HG02588 (cell line): ENCODE measurements around the gene CSNK1A1L.

ENCODE experiments used
- ATAC-seq: cut with Tn5 transposase; IDR thresholded peaks from one replicate; pipeline ENCODE4 v1.9.1; 2021; ENCODE audit warnings: mild to moderate bottlenecking, moderate library complexity; ENCODE audit not compliant: unreplicated experiment

CSNK1A1L gene

DNA sequence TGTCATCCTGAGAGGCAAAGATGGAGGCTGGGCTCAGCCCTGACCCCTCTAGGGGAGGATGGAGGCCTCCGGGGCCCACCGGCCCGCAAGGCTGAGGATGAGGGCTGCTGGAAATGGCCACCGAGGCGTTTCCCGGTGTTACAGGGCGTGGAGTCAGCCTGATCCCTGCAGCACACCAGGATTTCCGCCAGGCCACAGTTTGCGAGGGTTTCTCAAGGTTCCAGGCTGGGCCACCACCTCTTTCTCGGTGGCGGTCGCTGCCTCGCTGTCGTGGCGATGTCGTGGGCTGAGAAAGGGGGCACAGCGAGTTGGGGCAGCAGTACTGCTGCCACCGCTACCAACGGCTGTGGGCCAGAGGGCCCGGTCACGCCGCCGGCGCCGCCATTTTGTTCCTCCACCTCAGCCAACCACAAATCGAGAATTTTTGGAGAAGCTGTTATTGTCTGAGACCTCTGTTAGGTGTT lies at the start of gene CSNK1A1L:
Gene CSNK1A1L, minus strand, starts transcription at position 414 of the 464 bp plus-strand sequence. Its CDS starts 408 bp downstream, at position 6.
- ATAC-seq: no peak

DNA sequence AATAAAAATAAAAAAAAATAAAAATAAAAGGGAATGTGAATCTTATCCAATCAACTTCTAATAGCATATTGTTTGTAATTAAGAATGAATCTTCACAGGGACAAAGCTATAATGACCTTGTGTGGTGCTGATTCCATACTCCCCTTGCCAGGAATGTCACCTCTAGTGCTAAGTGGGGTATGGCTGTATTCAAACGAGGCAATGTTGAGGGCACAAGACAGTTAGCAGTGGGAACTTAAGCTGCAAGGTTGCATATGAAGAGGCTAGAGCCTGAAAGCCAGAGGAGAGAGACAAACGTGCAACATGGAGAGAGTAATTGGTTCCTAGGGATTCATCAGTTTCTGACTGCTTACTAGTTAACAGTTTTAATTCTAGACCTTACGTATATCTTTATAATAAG lies 43.9 kb upstream of the CSNK1A1L start:
- no peak for ATAC-seq

DNA sequence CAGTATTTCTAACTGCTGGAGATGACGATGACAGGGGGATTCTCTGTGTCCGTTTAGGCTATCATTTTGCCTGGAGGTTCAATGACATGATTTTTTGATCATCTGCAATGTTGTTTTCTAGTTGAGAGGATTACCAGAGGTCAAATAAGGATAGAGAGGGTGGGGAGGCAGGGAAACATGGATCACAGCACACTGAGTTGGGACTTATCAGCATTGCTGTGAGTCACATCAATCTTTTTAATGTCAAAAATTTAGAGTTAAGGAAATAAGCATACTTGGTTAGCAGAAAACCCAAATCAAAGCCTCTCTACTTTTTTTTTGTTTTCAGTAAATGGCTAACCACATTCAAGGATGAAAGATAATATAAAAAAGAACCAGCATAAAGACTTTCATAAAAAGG lies 43.0 kb upstream of the CSNK1A1L start:
- ATAC-seq: no peak

GRCh38 chr13:37144661-37145060 lies 39.2 kb upstream of the CSNK1A1L start:
- ATAC-seq: no peak

GRCh38 chr13:37143911-37144310 lies 38.4 kb upstream of the CSNK1A1L start:
- no peak for ATAC-seq

GRCh38 chr13:37142877-37143276 lies 37.4 kb upstream of the CSNK1A1L start:
- ATAC-seq: no peak

DNA sequence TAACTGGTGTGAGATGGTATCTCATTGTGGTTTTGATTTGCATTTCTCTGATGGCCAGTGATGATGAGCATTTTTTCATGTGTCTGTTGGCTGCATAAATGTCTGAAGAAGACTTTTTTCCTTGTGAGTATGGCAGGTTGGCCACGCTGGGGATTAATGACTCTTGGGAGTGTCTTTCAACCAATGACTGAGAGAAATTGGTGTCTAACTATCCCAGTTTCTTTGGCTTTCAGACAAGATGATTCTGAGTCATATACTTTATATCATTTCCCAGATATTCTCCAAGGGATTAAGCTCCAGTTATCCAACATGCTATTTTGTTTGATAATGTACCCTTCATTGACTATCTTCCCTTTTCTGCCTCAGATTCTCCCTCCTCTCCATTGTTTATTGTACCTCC lies 35.5 kb upstream of the CSNK1A1L start:
- ATAC-seq: no peak

DNA sequence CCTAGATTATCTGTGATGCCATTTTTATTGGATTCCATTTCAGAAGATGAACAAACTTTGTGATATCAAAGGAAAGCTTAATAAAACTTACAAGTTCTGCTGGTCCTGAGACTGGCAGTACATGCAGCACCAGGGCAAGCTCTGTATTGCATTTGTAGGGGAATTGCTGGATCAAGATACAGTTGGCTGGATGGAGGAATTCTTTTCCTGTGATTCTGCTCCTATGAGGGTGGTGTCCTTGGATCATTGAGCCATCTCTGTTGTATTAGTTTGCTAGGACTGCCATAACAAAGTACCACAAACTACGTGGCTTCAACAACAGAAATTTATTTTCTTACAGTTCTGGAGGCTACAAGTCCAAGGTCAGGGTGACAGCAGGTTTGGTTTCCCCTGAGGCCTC lies 33.9 kb upstream of the CSNK1A1L start:
- no peak for ATAC-seq

DNA sequence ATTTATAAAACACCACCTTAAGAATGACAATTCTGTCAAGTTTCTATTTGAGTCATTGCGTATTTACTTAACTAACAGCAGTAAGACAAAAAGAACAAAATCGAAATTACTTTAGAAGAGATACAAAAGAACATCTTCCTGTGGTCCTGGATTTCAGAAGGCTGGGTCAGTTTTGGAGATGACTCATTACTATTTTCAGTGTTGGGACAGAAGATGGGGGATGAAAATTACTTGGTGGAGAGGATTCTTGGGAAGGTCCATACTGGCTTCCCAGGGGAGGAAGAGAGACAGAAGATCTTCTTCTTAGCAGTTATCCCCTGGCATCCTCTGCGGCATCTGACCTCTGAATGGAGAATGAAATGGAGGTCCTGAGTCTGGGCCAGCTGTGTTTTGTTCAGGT lies 33.5 kb upstream of the CSNK1A1L start:
- no peak for ATAC-seq

GRCh38 chr13:37138169-37138568 lies 32.7 kb upstream of the CSNK1A1L start:
- ATAC-seq: no peak

GRCh38 chr13:37136633-37137032 lies 31.2 kb upstream of the CSNK1A1L start:
- no peak for ATAC-seq

DNA sequence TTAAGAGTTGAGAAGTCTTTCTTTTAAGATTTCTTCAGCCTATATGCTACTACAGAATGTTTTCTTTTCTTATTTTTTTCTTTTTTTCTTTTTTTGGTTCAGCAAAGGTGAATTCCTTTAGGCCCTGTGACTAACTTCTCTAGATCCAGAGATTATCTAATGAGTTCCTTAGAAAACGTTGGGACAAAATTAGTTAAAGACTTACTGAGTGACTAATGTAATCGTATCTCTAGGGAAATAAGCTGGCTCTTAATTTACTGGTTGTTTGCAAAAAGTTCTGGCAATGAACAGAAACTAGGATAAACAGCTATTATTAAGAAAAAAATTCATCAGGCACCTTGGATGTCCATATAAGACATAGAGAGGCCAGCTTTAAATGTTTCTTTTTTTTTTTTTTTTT lies 30.7 kb upstream of the CSNK1A1L start:
- no peak for ATAC-seq

GRCh38 chr13:37134411-37135041 lies 29.1 kb upstream of the CSNK1A1L start:
- no peak for ATAC-seq

- ATAC-seq: no peak
Measured at GRCh38 chr13:37132211-37132610, 26.7 kb upstream of the CSNK1A1L start.

DNA sequence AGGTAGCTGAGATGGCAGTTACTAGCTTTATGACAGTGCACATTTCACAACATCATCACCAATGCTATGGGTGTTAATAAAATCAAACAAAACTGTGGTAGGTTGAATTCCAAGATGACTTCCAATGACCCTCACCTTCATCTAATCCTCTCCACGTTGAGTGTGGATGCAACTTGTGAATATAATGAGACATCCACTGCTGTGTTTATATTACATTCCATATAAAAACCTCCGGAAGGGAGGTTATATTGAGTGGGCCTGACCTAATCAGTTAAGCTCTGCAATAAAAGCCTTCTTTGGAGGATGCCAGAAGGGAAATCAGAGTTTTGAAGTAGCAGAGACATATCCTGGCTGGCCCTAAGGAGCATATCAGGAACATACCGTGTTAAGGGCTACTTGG lies 25.6 kb upstream of the CSNK1A1L start:
- ATAC-seq: no peak

- ATAC-seq: no peak
Measured at GRCh38 chr13:37129866-37130265, 24.4 kb upstream of the CSNK1A1L start.

- ATAC-seq: no peak
Measured at GRCh38 chr13:37127691-37128241, 22.3 kb upstream of the CSNK1A1L start.

- no peak for ATAC-seq
Measured at GRCh38 chr13:37123337-37123736, 17.9 kb upstream of the CSNK1A1L start.

GRCh38 chr13:37118016-37118415 lies 12.6 kb upstream of the CSNK1A1L start:
- ATAC-seq: no peak

GRCh38 chr13:37114250-37114649 lies 8.8 kb upstream of the CSNK1A1L start:
- ATAC-seq: no peak

- no peak for ATAC-seq
Measured at GRCh38 chr13:37113534-37113933, 8.1 kb upstream of the CSNK1A1L start.

- no peak for ATAC-seq
Measured at GRCh38 chr13:37109051-37109678, 3.7 kb upstream of the CSNK1A1L start.
